ES-I3 (cell line): Measurements from ENCODE around the gene CHPF2.

Experiments used
- H3K36me3 ChIP-seq: 2 replicates; pipeline ENCODE4 v1.6.1; 2013; ENCODE audit warnings: mild to moderate bottlenecking, low read length, control low read depth, moderate library complexity; ENCODE audit not compliant: insufficient read depth
- H3K4me1 ChIP-seq: 2 replicates; pipeline ENCODE4 v1.6.1; 2013; ENCODE audit warnings: mild to moderate bottlenecking, control low read depth, low read length; ENCODE audit not compliant: insufficient read depth
- H3K9ac ChIP-seq: 2 replicates; pipeline ENCODE4 v1.6.1; 2013; ENCODE audit warnings: low read depth, mild to moderate bottlenecking, low read length, moderate library complexity
- H3K9me3 ChIP-seq: 2 replicates; pipeline ENCODE4 v1.6.1; 2013; ENCODE audit warnings: mild to moderate bottlenecking, low read length, moderate library complexity; ENCODE audit not compliant: control insufficient read depth, insufficient read depth

Gene CHPF2

DNA sequence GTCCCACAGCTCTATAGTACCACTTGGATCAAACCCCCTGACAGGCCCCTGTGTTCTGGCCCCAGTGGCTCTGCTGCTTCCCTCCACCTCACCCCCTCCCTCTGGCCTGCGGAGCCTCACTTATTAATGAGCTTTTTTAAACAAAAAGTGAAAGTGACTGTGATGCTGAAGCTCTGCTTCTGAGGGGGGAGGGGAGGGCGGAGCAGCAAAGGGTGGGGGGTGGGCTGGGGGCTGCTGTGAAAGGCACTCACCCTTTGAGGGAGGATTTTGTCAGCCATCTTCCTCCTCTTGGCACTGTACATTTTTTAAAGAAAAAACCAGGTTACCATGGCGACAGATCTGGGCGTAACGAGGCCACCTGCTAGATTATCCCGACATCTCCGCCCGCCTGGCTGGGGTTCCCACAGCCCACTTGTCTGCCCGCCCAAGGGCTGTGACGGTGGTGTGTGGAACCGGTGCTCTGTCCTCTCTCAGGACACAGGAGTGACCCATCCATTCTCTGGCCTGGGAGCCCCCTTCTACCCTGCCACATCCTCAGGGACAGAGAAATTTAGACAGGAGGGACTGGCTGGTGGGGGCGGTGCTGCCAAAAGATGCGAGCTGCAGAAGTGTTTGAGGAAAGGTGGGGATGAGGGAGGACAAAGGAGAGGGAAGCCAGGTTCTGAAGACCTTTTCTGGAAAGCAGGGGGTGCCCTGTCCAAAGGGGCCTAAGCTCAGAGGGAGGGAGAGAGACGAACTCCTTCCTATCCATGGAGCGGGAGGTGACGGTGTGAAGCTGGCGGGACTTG lies 11.3 kb downstream of the CHPF2 start:
- Histone ChIP-seq H3K4me1 (peaks cover 4% of the 10 kb centered on the region), H3K36me3 (no peaks in the 10 kb centered on the region), H3K9me3 (no peaks in the 10 kb centered on the region; the same call in 1 of the 2 replicates), H3K9ac (no peak overlapping the region)

DNA sequence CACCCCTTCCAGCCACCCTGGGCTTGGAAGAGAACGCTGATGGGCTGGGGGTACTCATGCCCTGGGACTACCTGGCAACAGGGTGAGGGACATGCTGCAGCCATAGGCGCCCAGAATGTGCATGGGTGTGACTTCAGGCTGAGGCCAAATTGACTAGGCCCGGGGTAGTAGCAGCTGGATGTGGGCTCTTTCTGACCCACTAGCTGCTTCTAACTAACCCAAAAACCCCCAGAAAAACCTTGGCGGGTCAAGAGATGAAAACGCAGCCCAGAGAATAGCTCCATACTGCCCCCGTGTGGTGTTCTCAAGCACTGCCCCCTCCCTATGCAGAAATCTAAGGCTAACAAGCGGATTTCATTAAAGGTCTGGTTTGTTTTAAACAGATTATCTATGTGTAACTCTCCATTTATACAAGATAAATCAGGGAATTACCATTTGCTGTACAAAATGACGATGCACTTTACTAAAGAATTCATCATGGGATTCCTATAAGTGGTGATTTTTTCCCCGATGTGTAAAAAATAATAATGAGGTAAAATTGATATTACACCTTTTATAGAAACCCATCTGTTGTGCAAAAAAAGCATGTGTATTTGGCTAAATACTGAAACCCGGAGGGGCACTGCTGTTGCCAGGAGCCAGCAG lies 12.0 kb downstream of the CHPF2 start:
- Histone ChIP-seq H3K9me3 (no peaks in the 10 kb centered on the region; the same call in 1 of the 2 replicates), H3K36me3 (no peaks in the 10 kb centered on the region), H3K4me1 (peaks cover 4% of the 10 kb centered on the region), H3K9ac (no peak overlapping the region)

- peaks cover 6% of the 10 kb centered on the region for H3K4me1 ChIP-seq
- H3K36me3 ChIP-seq: no peaks in the 10 kb centered on the region
- no peaks in the 10 kb centered on the region; the same call in 1 of the 2 replicates for H3K9me3 ChIP-seq
- H3K9ac ChIP-seq: peak overlapping the region; percentile 39; the same call in 1 of the 2 replicates
These were observed 12.6 kb downstream of the CHPF2 start for GRCh38 chr7:151244841-151245346.

- Histone ChIP-seq H3K9ac (peak overlapping the region; percentile 39; the same call in 1 of the 2 replicates), H3K36me3 (no peaks in the 10 kb centered on the region), H3K4me1 (peaks cover 11% of the 10 kb centered on the region), H3K9me3 (no peaks in the 10 kb centered on the region; the same call in 1 of the 2 replicates)
These were observed 13.2 kb downstream of the CHPF2 start for GRCh38 chr7:151245360-151246101.

DNA sequence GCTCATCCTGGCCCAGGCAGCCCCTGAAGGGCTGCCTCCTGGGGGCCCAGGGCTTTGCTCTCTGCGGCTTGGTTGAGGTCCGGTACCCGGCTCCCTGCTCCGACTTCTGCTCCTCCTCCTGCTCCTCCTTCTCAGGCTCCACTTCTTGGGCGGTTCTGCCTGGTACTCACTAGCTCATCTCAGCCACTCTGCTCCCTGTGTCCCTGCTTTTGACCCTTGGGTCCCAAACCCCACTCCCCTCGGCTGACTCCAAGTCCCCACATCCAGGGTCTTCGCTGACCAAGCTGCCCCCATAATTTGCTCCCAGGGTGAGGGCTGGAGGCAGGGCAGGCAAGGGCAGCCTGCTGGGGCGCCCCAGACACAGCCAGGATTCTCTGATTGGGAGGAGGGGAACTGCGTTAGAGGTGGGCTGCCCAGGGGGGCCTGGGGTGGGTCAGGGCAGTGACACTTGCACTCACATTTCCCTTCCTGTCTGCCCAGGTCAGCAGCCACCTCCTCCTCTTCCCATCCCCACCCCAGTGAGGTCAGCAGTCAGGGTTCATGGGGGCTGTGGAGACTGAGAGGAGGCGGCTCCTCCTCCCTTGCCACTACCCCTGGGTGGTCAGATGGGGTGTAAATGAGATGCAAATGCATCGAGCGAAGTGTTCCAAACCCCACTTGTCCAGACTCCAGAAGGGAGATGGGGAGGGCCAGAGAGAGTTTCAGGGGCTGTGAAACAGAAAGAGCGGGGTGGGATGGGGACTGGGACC lies 14.0 kb downstream of the CHPF2 start:
- Histone ChIP-seq H3K9me3 (no peaks in the 10 kb centered on the region; the same call in 1 of the 2 replicates), H3K4me1 (peaks cover 18% of the 10 kb centered on the region), H3K36me3 (no peaks in the 10 kb centered on the region), H3K9ac (peak overlapping the region; percentile 22; the same call in 1 of the 2 replicates)

DNA sequence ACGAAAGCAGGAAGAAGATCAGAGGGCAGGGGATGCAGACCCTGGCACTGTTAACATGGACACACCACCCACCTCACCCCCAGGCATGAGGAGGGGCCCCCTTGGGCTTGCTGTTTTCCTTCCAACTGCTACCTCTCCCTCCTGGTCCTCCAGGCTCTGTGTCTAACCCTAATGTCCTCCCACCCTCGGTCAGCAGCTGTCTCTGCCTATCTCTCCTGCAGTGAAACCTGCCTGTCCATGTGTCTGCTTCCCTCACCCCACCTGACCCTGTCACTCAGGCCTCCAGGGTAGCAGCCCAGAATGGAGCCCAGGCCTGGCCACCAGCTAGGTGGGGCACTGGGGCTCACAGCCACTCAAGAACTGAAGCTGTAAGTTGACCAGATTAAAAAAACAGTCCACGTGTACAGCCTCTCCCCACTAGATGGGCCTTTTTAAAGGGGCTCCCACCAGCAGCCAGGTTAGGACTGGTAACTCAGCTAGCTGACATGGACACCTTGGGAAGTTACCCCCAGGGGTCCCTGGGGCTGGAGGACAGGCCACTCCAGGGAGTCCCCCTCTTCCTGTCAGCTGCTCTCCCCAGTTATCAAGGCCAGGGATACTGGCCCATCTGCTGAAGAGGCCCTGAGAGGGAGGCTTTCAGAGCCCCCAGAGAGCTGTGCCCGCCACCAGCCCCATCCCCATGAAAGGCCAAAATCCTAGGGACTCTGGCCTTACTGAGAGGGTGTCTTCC lies 14.7 kb downstream of the CHPF2 start:
- Histone ChIP-seq H3K9me3 (no peaks in the 10 kb centered on the region; the same call in 1 of the 2 replicates), H3K9ac (no peak overlapping the region), H3K36me3 (no peaks in the 10 kb centered on the region), H3K4me1 (peaks cover 18% of the 10 kb centered on the region)

- no peaks in the 10 kb centered on the region for H3K36me3 ChIP-seq
- H3K4me1 ChIP-seq: peaks cover 18% of the 10 kb centered on the region
- H3K9ac ChIP-seq: peak overlapping the region; percentile 56; the same call in 1 of the 2 replicates
- H3K9me3 ChIP-seq: no peaks in the 10 kb centered on the region; the same call in 1 of the 2 replicates
These were observed 15.5 kb downstream of the CHPF2 start for GRCh38 chr7:151247611-151248345.

- H3K9ac ChIP-seq: peak within 1 kb of the TSS; percentile 56; the same call in 1 of the 2 replicates
- peaks cover 13% of the 10 kb centered on the region for H3K4me1 ChIP-seq
- no peaks in the 10 kb centered on the region for H3K36me3 ChIP-seq
- no peaks in the 10 kb centered on the region; the same call in 1 of the 2 replicates for H3K9me3 ChIP-seq
These were observed 16.2 kb downstream of the CHPF2 start, which contains the start of gene SMARCD3 for GRCh38 chr7:151248346-151249033. SMARCD3 (minus strand) TSS chr7:151248694; CDS start chr7:151248562, 132 bp downstream.

- no peaks in the 10 kb centered on the region for H3K36me3 ChIP-seq
- peak overlapping the region; percentile 56; the same call in 1 of the 2 replicates for H3K9ac ChIP-seq
- peaks cover 13% of the 10 kb centered on the region for H3K4me1 ChIP-seq
- no peaks in the 10 kb centered on the region; the same call in 1 of the 2 replicates for H3K9me3 ChIP-seq
These were observed 16.9 kb downstream of the CHPF2 start for GRCh38 chr7:151249034-151249731.

DNA sequence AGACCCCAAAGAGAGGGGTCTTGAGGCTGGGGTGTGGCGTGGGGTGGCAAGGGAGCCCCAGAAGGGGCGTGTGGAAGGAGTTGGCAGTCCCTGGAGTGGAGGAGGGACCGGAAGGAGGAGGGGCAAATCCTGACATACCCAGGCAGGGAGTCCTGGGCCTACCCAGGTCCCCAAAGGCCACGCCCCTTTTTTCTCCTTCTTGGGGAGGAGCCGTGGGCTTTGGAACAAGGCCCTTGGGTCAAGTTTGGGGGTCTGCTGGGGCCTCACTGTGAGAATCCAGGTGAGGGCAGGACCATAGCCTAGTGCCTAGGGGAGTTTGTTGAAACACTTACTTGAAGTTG lies 17.4 kb downstream of the CHPF2 start:
- H3K9ac ChIP-seq: peak overlapping the region; percentile 56; the same call in 1 of the 2 replicates
- H3K36me3 ChIP-seq: no peaks in the 10 kb centered on the region
- no peaks in the 10 kb centered on the region; the same call in 1 of the 2 replicates for H3K9me3 ChIP-seq
- H3K4me1 ChIP-seq: peaks cover 13% of the 10 kb centered on the region

- Histone ChIP-seq H3K36me3 (no peaks in the 10 kb centered on the region), H3K9me3 (no peaks in the 10 kb centered on the region; the same call in 1 of the 2 replicates), H3K9ac (peak overlapping the region; percentile 76; the same call in 1 of the 2 replicates), H3K4me1 (peaks cover 13% of the 10 kb centered on the region)
These were observed 18.2 kb downstream of the CHPF2 start for GRCh38 chr7:151250181-151251132.
